Muscle layer of colon (tissue), 2 donors: ENCODE measurements around the gene ALDH3A2.
"Not testable (repeated sequence)": the region's sequence is repeated elsewhere in the genome, so short reads cannot be mapped to it uniquely, and the experiment has no call there.

ENCODE experiments used
- H3K27ac ChIP-seq: one replicate; pipeline ENCODE4 v1.7.0; 2013; ENCODE audit warnings: low read depth, mild to moderate bottlenecking, low read length, moderate library complexity
- H3K27me3 ChIP-seq, 2 donors: one replicate each; pipeline ENCODE4 v1.7.0; 2013; ENCODE audit warnings: low read length in 2 of 2, mild to moderate bottlenecking in 2 of 2; ENCODE audit not compliant: insufficient read depth in 2 of 2, control insufficient read depth in 1 of 2
- H3K36me3 ChIP-seq: one replicate; pipeline ENCODE4 v1.7.0; 2013; ENCODE audit warnings: mild to moderate bottlenecking, low read length; ENCODE audit not compliant: insufficient read depth
- H3K4me1 ChIP-seq: one replicate; pipeline ENCODE4 v1.7.0; 2013; ENCODE audit warnings: mild to moderate bottlenecking, low read length; ENCODE audit not compliant: insufficient read depth
- H3K4me3 ChIP-seq, 2 donors: one replicate each; pipeline ENCODE4 v1.7.0; 2013; ENCODE audit warnings: low read length in 2 of 2, low read depth in 1 of 2, mild to moderate bottlenecking in 1 of 2, moderate library complexity in 1 of 2
- H3K9ac ChIP-seq: one replicate; pipeline ENCODE4 v1.7.0; 2013; ENCODE audit warnings: low read length
- H3K9me3 ChIP-seq: one replicate; pipeline ENCODE4 v1.7.0; 2013; ENCODE audit warnings: mild to moderate bottlenecking, low read length
- donor health status: abdominal sarcoma.
- donor health status: Adenocarcinoma of cecum.

ALDH3A2 gene

GRCh38 chr17:19669680-19670079, 21.1 kb downstream of the ALDH3A2 start:
- not testable (repeated sequence) for H3K9ac ChIP-seq, H3K4me3 ChIP-seq, H3K27me3 ChIP-seq, H3K27ac ChIP-seq, H3K4me1 ChIP-seq, H3K9me3 ChIP-seq
- H3K36me3 ChIP-seq: peaks cover 35% of the 10 kb centered on the region

- Histone ChIP-seq H3K9ac (no peak overlapping the region), H3K36me3 (peaks cover 22% of the 10 kb centered on the region), H3K9me3 (no peaks in the 10 kb centered on the region), H3K27ac (no peak overlapping the region), H3K4me1 (peaks cover 8% of the 10 kb centered on the region), H3K27me3 (no peaks in the 10 kb centered on the region), H3K4me3 (no peak overlapping the region)
Measured at GRCh38 chr17:19670908-19671307, 22.4 kb downstream of the ALDH3A2 start.

GRCh38 chr17:19671433-19671832, 22.9 kb downstream of the ALDH3A2 start:
- Histone ChIP-seq H3K9me3 (no peaks in the 10 kb centered on the region), H3K4me1 (peaks cover 8% of the 10 kb centered on the region), H3K36me3 (peaks cover 22% of the 10 kb centered on the region), H3K27ac (no peak overlapping the region), H3K4me3 (no peak overlapping the region), H3K27me3 (no peaks in the 10 kb centered on the region), H3K9ac (no peak overlapping the region)

GRCh38 chr17:19672009-19672750, 23.6 kb downstream of the ALDH3A2 start:
- Histone ChIP-seq H3K4me1 (peaks cover 8% of the 10 kb centered on the region), H3K27me3 (no peaks in the 10 kb centered on the region), H3K4me3 (no peak overlapping the region), H3K27ac (peak overlapping the region; percentile 41), H3K9ac (no peak overlapping the region), H3K9me3 (no peaks in the 10 kb centered on the region), H3K36me3 (peaks cover 28% of the 10 kb centered on the region)

- peaks cover 28% of the 10 kb centered on the region for H3K36me3 ChIP-seq
Measured at GRCh38 chr17:19673623-19674022, 25.1 kb downstream of the ALDH3A2 start.

GRCh38 chr17:19676896-19677295, 28.3 kb downstream of the ALDH3A2 start:
- H3K9me3 ChIP-seq: no peaks in the 10 kb centered on the region
- H3K4me1 ChIP-seq: peaks cover 4% of the 10 kb centered on the region
- H3K9ac ChIP-seq: no peak overlapping the region
- peaks cover 22% of the 10 kb centered on the region for H3K36me3 ChIP-seq
- no peak overlapping the region for H3K4me3 ChIP-seq
- no peaks in the 10 kb centered on the region for H3K27me3 ChIP-seq
- H3K27ac ChIP-seq: no peak overlapping the region

More at GRCh38 chr17:19673623-19674022, 25.1 kb downstream of the ALDH3A2 start:
- H3K9ac ChIP-seq: no peak overlapping the region
- peaks cover 8% of the 10 kb centered on the region for H3K4me1 ChIP-seq
- H3K4me3 ChIP-seq: no peak overlapping the region
- H3K27ac ChIP-seq: no peak overlapping the region
- H3K9me3 ChIP-seq: no peaks in the 10 kb centered on the region
- no peaks in the 10 kb centered on the region for H3K27me3 ChIP-seq

GRCh38 chr17:19677736-19678379, 29.3 kb downstream of the ALDH3A2 start:
- H3K4me3 ChIP-seq: no peak overlapping the region
- H3K9me3 ChIP-seq: no peaks in the 10 kb centered on the region
- no peaks in the 10 kb centered on the region for H3K4me1 ChIP-seq
- peaks cover 12% of the 10 kb centered on the region for H3K36me3 ChIP-seq
- no peak overlapping the region for H3K27ac ChIP-seq
- H3K9ac ChIP-seq: no peak overlapping the region
- H3K27me3 ChIP-seq: no peaks in the 10 kb centered on the region

- Histone ChIP-seq H3K27me3 (no peaks in the 10 kb centered on the region), H3K4me3 (no peak overlapping the region), H3K9me3 (no peaks in the 10 kb centered on the region), H3K9ac (no peak overlapping the region), H3K36me3 (peaks cover 8% of the 10 kb centered on the region), H3K4me1 (no peaks in the 10 kb centered on the region), H3K27ac (no peak overlapping the region)
Measured at GRCh38 chr17:19678581-19679453, 30.3 kb downstream of the ALDH3A2 start.

GRCh38 chr17:19683117-19683516, 34.6 kb downstream of the ALDH3A2 start:
- H3K4me1 ChIP-seq: no peaks in the 10 kb centered on the region
- no peaks in the 10 kb centered on the region for H3K27me3 ChIP-seq
- no peaks in the 10 kb centered on the region for H3K9me3 ChIP-seq
- no peak overlapping the region for H3K9ac ChIP-seq
- H3K36me3 ChIP-seq: peaks cover 3% of the 10 kb centered on the region
- no peak overlapping the region for H3K4me3 ChIP-seq
- no peak overlapping the region for H3K27ac ChIP-seq

- H3K27ac ChIP-seq, H3K4me3 ChIP-seq, H3K27me3 ChIP-seq, H3K9me3 ChIP-seq, H3K4me1 ChIP-seq, H3K36me3 ChIP-seq, H3K9ac ChIP-seq: not testable (repeated sequence)
Measured at GRCh38 chr17:19684909-19685580, 36.5 kb downstream of the ALDH3A2 start.
